Transverse colon (tissue), 4 donors: ENCODE data around the gene CD2BP2. TPM values are rescaled to one million over a fixed set of nuclear protein-coding genes. Genes with fewer than 3 reads are reported as not detected.

Source experiments
- DNase-seq: peaks from one replicate; pipeline ENCODE4 v3.0.0-alpha.2; 2019
- H3K27ac ChIP-seq, 4 donors: fragments of 200-600 bp; sonication (generic); 2 replicates each; pipeline ENCODE4 v1.5.1; 2016 to 2018; ENCODE audit warnings: inconsistent platforms in 4 of 4
- H3K27me3 ChIP-seq: fragments of 200-600 bp; sonication (generic); 2 replicates; pipeline ENCODE4 v1.5.1; 2017; ENCODE audit warnings: inconsistent platforms
- H3K36me3 ChIP-seq, 4 donors: fragments of 200-600 bp; sonication (generic); 2 replicates each; pipeline ENCODE4 v1.5.1; 2017 to 2019; ENCODE audit warnings: inconsistent platforms in 4 of 4
- H3K4me1 ChIP-seq, 4 donors: fragments of 200-600 bp; sonication (generic); 2 replicates each; pipeline ENCODE4 v1.5.1; 2017 to 2020; ENCODE audit warnings: inconsistent platforms in 4 of 4
- H3K4me3 ChIP-seq, 4 donors: fragments of 200-600 bp; sonication (generic); 1 replicate in 1 of 4; 2 replicates in 3 of 4; pipeline versions ENCODE4 v1.5.1 to v1.6.1; 2017 to 2019; ENCODE audit warnings: inconsistent platforms in 4 of 4
- H3K9me3 ChIP-seq, 2 donors: fragments of 200-600 bp; sonication (generic); 2 replicates each; pipeline ENCODE4 v1.5.1; 2017 to 2019; ENCODE audit warnings: inconsistent platforms in 2 of 2
- EP300 ChIP-seq: sonication (generic); formaldehyde crosslinking; IDR thresholded peaks from one replicate; pipeline ENCODE4 v1.6.1; 2017; ENCODE audit warnings: antibody characterized with exemption, low read depth
- POLR2A ChIP-seq: fragments of 450-650 bp; IDR thresholded peaks from one replicate; pipeline ENCODE4 v1.6.1; 2016; ENCODE audit warnings: antibody characterized with exemption, mild to moderate bottlenecking, moderate library complexity
- POLR2AphosphoS5 ChIP-seq, 3 donors: sonication (generic); formaldehyde crosslinking; IDR thresholded peaks; one replicate each; pipeline ENCODE4 v1.6.1; 2016; ENCODE audit warnings: antibody characterized with exemption in 3 of 3
- WGBS, 2 donors: methylation state at CpG; one replicate each; pipeline ENCODE4 v1.1.5; 2018; ENCODE audit warnings: low coverage in 1 of 2; 5-methylcytosine and 5-hydroxymethylcytosine counted together
- in situ Hi-C, 4 donors: fragments of 200-750 bp; cut with MboI; loops; one replicate each; pipeline versions ENCODE4 v1.15.0 to v1.15.1; 2017; ENCODE audit warnings: low sequenced_read_pairs in 3 of 4, low pct_ligation_motif_present in 1 of 4, low pct_unique_long_range_greater_than_20kb in 1 of 4
- intact Hi-C: fragments of 100-400 bp; cut with DNase I; formaldehyde crosslinking; loops from one replicate; pipeline ENCODE4 v1.15.1; 2023; ENCODE audit warnings: low total_unique reads
- total RNA-seq, 4 donors: library from RNA; depleted of rRNA; stranded (reverse); fragments of >200 nt; gene quantifications; one replicate each; pipeline ENCODE4 v1.1.0, GENCODE V29; 2016
- TF ChIP-seq, protein P1 (sequence below), 5 experiments: fragments of 200-600 bp in 3 of 5; fragments of 450-650 bp in 2 of 5; sonication (generic) in 3 of 5; IDR thresholded peaks; 1 replicate in 2 of 5; 2 replicates in 3 of 5; pipeline ENCODE4 v1.5.1; 2016 to 2017; ENCODE audit warnings: antibody characterized with exemption in 5 of 5, inconsistent platforms in 3 of 5, mild to moderate bottlenecking in 2 of 5, moderate library complexity in 1 of 5

Gene CD2BP2
- total RNA-seq, 4 donors from 2014 or later: 25.8 to 41.1 (median 33.0) TPM

DNA sequence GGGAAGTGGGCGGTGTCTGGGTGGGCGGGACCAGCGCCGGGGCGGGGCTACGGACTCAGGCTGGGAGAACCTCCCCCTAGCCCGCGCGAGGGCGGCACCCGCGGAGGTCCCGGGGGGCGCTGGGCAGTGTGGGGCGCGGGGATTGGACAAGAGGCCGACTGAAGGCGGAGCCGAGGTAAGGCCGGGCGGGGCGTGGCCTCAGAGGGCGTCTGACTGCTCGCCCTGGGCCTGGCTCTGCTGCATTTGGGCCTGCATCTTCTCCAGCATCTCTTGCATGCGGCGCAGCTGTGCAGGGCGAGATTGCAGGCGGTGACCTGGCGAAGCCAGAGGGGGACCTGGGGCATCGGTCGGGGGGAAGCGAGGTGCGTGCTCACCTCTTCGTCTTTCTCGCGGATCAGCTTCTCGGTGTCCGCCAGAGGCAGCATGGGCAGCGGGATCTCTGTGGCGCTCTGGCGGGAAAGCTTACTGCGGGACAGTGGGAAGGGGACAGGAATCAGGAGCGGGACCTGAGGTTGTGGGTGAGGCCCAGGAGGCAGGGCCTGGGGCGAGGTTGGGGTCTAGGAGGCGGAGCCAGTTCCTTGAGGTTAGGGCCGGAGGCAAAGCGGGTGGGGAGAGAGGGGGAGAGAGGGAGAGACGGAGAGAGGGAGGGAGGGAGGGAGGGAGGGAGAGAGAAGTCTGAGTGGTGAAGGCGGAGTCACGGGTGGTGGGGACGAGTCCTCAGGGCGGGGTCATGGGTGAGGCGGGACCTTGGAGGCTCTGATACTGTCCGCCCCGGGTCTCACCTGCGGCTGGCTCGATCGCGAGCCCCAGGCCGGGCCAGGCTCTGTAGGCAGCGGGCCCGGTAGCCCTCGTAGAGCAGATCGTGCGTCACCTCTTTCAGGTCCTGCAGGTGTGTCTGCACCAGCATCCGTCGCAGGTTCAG is 23.4 kb upstream of the CD2BP2 start:
- H3K36me3 ChIP-seq: no peaks in the 10 kb centered on the region
- TF ChIP-seq EP300 (no peak), POLR2AphosphoS5 (IDR thresholded peaks at IDR 0.05) (peak; percentile 82 to 88 (median 83)), POLR2A (peak; percentile 74)
- TF ChIP-seq, protein P1, sequence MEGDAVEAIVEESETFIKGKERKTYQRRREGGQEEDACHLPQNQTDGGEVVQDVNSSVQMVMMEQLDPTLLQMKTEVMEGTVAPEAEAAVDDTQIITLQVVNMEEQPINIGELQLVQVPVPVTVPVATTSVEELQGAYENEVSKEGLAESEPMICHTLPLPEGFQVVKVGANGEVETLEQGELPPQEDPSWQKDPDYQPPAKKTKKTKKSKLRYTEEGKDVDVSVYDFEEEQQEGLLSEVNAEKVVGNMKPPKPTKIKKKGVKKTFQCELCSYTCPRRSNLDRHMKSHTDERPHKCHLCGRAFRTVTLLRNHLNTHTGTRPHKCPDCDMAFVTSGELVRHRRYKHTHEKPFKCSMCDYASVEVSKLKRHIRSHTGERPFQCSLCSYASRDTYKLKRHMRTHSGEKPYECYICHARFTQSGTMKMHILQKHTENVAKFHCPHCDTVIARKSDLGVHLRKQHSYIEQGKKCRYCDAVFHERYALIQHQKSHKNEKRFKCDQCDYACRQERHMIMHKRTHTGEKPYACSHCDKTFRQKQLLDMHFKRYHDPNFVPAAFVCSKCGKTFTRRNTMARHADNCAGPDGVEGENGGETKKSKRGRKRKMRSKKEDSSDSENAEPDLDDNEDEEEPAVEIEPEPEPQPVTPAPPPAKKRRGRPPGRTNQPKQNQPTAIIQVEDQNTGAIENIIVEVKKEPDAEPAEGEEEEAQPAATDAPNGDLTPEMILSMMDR (IDR thresholded peaks at IDR 0.05): peak in 2 of 5 experiments; percentile 7 to 23
- H3K9me3 ChIP-seq: no peaks in the 10 kb centered on the region
- WGBS, 2 donors: 0 to 1% methylated on average over 11 to 46 of the region's 67 CpGs
- intact Hi-C loops: no loop called here
- in situ Hi-C loops: no loop called here
- peak overlapping the region; percentile 96 to 100 (median 100) for H3K27ac ChIP-seq
- peak overlapping the region; percentile 40 to 68 (median 64) for H3K4me3 ChIP-seq
- H3K4me1 ChIP-seq: peaks cover 10 to 20% (median 16%) of the 10 kb centered on the region in 4 donors
- H3K27me3 ChIP-seq: no peaks in the 10 kb centered on the region
- DNase-seq: peak; percentile 100

DNA sequence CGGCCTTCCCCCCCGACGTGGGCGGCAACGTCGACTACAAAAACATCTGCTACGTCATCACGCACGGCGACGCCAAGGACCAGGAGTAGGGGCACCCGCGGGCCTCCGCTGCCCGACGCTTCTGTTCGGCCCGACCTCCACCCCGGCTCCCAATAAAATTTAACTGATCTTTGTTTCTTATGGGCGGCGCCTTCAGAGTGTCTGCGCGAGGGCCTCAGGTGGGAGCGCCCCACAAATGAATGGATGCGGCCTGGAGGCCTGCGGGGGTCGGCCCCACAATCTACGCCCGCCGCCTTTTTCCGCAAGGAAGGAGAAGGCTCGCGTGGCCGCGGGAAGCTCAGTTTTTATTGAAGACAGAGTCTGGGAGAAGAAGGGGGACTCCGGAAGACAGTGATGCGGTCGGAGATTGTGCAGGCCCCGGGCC is 22.7 kb upstream of the CD2BP2 start:
- DNase-seq: peak; percentile 94
- in situ Hi-C loops: no loop called here

DNA sequence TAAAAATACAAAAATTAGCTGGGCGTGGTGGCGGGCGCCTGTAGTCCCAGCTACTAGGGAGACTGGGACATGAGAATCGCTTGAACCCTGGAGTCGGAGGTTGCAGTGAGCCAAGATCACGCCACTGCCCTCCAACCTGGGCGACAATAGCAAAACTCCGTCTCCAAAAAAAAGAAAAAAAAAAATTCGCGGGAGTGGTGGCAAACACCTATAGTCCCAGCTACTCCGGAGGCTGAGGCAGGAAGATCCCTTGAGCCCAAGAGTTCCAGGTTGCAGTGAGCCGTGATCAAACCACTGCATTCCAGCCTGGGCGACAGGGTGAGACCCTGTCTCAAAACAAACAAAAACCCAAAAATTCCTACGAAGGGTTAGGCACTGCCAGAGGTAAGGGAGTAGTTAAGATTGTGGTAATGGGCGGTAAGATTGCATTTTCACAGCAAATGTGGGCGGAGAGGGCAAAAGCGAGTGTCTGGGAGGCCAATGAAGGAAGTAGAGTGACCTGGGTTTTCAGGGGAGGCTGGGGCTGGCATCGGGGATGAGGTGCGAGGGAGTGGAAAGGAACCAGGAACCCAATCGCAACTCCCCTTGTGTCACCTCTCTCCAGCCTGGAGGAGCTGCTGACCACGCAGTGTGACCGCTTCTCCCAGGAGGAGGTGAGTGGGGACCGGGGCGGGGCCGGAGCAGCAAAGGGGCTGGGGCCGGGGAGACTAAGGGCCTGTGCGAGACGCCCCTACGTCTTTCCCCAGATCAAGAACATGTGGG is 22.1 kb upstream of the CD2BP2 start:
- intact Hi-C loops (no loop called here), in situ Hi-C loops (no loop called here)
- TF ChIP-seq, protein P1 (IDR thresholded peaks at IDR 0.05): no peak
- TF ChIP-seq POLR2A (no peak), EP300 (no peak), POLR2AphosphoS5 (IDR thresholded peaks at IDR 0.05) (no peak)

More for the DNA sequence above, 22.7 kb upstream of the CD2BP2 start:
- TF ChIP-seq, protein P1 (IDR thresholded peaks at IDR 0.05): no peak
- TF ChIP-seq POLR2AphosphoS5 (IDR thresholded peaks at IDR 0.05): peak in 2 of 3 donors; percentile 73 to 82
- TF ChIP-seq POLR2A: peak; percentile 72
- Histone ChIP-seq H3K9me3 (no peaks in the 10 kb centered on the region), H3K4me3 (peak overlapping the region; percentile 34 to 68 (median 64)), H3K36me3 (no peaks in the 10 kb centered on the region), H3K27me3 (no peaks in the 10 kb centered on the region), H3K4me1 (peaks cover 10 to 20% (median 16%) of the 10 kb centered on the region in 4 donors), H3K27ac (peak overlapping the region; percentile 96 to 100 (median 100))
- WGBS, 2 donors: 1% methylated on average over 39 of the region's 39 CpGs; no CpG with 5 or more reads in 1 of the 2 donors
- intact Hi-C loops: no loop called here

DNA sequence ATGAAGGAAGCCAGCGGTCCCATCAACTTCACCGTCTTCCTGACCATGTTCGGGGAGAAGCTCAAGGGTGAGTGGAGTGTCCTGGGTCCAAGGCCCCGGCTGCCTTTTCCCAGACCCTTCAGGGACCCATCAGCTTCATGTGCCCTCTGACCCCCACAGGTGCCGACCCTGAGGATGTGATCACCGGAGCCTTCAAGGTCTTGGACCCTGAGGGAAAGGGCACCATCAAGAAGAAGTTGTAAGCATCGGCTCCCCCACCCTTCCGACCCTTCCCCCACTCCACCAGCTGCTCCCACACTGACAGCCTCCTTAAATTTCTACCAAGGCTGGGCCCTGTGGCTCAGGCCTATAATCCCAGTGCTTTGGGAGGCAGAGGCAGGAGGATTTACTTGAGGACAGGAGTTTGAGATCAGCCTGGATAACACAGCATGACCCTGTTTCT is 21.4 kb upstream of the CD2BP2 start:
- no peak for DNase-seq
- in situ Hi-C loops (no loop called here), intact Hi-C loops (no loop called here)
- no peak overlapping the region for H3K4me3 ChIP-seq
- TF ChIP-seq, protein P1 (IDR thresholded peaks at IDR 0.05): no peak
- TF ChIP-seq EP300: no peak
- no peak for TF ChIP-seq POLR2A
- no peak for TF ChIP-seq POLR2AphosphoS5 (IDR thresholded peaks at IDR 0.05)
- 90% methylated on average over 8 of the region's 8 CpGs; no CpG with 5 or more reads in 1 of the 2 donors for WGBS, 2 donors
- no peaks in the 10 kb centered on the region for H3K9me3 ChIP-seq
- peak overlapping the region; percentile 96 to 100 (median 100) for H3K27ac ChIP-seq
- H3K27me3 ChIP-seq: no peaks in the 10 kb centered on the region
- no peaks in the 10 kb centered on the region for H3K36me3 ChIP-seq
- H3K4me1 ChIP-seq: peaks cover 10 to 22% (median 17%) of the 10 kb centered on the region in 4 donors

More for the DNA sequence above, 22.1 kb upstream of the CD2BP2 start:
- peak overlapping the region; percentile 96 to 100 (median 100) for H3K27ac ChIP-seq
- no peaks in the 10 kb centered on the region for H3K27me3 ChIP-seq
- peaks cover 10 to 20% (median 16%) of the 10 kb centered on the region in 4 donors for H3K4me1 ChIP-seq
- no peaks in the 10 kb centered on the region for H3K9me3 ChIP-seq
- no peak for DNase-seq
- peak overlapping the region in 3 of 4 donors; percentile 61 to 68 (median 66) for H3K4me3 ChIP-seq
- WGBS, 2 donors: 19 to 30% methylated on average over 4 to 29 of the region's 29 CpGs
- H3K36me3 ChIP-seq: no peaks in the 10 kb centered on the region
